ENCODE results near the gene PCSK7.

PCSK7 gene

GRCh38 chr11:117204283-117205080 lies 27.4 kb downstream of the PCSK7 start (continued):
- TF ChIP-seq SETDB1 (IDR thresholded peaks at IDR 0.05; ENCODE audit: insufficient read length, low read length) (no peak), ZBTB6 (tag by site-specific recombination; IDR thresholded peaks at IDR 0.05) (no peak), EGR2 (tag by site-specific recombination; IDR thresholded peaks at IDR 0.05; ENCODE audit: low read depth) (no peak), ZBTB26 (tag by site-specific recombination; optimal IDR thresholded peaks at IDR 0.05) (no peak), ZNF394 (tag by site-specific recombination; IDR thresholded peaks at IDR 0.05; ENCODE audit: borderline replicate concordance) (no peak), ZNF501 (tag by site-specific recombination; IDR thresholded peaks at IDR 0.05) (no peak), RBAK (tag by site-specific recombination; IDR thresholded peaks at IDR 0.05) (no peak), ZXDB (tag by site-specific recombination; IDR thresholded peaks at IDR 0.05) (no peak)

GRCh38 chr11:117203069-117203407 lies 28.8 kb downstream of the PCSK7 start:
- CTCF ChIA-PET, result interaction anchor here (0.6 to 2.0 kb wide), 3 partner anchors 22 to 1993 kb away, joined by 3 to 4 read pairs (median 3); partner anchors contain the start of gene PCSK7
- Histone ChIP-seq H3K9me3 (ENCODE audit: control insufficient read depth, insufficient read depth, low read depth, low read length) (no peaks in the 10 kb centered on the region), H3K4me1 (ENCODE audit: control insufficient read depth, insufficient read depth, low read length) (no peaks in the 10 kb centered on the region), H3K27ac (ENCODE audit: extremely low read depth, low read depth, low read length) (no peak overlapping the region), H3K36me3 (ENCODE audit: control insufficient read depth in 2 of 2, insufficient read depth in 1 of 2, low read length in 2 of 2) (peaks cover 0 to 20% of the 10 kb centered on the region in 2 experiments; a peak in 1 of 3 replicates), H3K4me3 (ENCODE audit: low read depth, low read length) (no peak overlapping the region)
- TF ChIP-seq KLF10 (tag by site-specific recombination; IDR thresholded peaks at IDR 0.05) (no peak), ZNF830 (tag by site-specific recombination; IDR thresholded peaks at IDR 0.05; ENCODE audit: low read depth) (no peak), ZBTB26 (tag by site-specific recombination; optimal IDR thresholded peaks at IDR 0.05) (no peak), ZBTB17 (tag by site-specific recombination; IDR thresholded peaks at IDR 0.05) (no peak), YY2 (tag by site-specific recombination; IDR thresholded peaks at IDR 0.05) (no peak), ZNF664 (tag by site-specific recombination; IDR thresholded peaks at IDR 0.05) (no peak), ZNF10 (tag by site-specific recombination; IDR thresholded peaks at IDR 0.05) (no peak)
- TF ChIP-seq, protein P1, sequence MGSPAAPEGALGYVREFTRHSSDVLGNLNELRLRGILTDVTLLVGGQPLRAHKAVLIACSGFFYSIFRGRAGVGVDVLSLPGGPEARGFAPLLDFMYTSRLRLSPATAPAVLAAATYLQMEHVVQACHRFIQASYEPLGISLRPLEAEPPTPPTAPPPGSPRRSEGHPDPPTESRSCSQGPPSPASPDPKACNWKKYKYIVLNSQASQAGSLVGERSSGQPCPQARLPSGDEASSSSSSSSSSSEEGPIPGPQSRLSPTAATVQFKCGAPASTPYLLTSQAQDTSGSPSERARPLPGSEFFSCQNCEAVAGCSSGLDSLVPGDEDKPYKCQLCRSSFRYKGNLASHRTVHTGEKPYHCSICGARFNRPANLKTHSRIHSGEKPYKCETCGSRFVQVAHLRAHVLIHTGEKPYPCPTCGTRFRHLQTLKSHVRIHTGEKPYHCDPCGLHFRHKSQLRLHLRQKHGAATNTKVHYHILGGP (tag by site-specific recombination; IDR thresholded peaks at IDR 0.05), result no peak
- TF ChIP-seq, protein P2, sequence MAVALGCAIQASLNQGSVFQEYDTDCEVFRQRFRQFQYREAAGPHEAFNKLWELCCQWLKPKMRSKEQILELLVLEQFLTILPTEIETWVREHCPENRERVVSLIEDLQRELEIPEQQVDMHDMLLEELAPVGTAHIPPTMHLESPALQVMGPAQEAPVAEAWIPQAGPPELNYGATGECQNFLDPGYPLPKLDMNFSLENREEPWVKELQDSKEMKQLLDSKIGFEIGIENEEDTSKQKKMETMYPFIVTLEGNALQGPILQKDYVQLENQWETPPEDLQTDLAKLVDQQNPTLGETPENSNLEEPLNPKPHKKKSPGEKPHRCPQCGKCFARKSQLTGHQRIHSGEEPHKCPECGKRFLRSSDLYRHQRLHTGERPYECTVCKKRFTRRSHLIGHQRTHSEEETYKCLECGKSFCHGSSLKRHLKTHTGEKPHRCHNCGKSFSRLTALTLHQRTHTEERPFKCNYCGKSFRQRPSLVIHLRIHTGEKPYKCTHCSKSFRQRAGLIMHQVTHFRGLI (tag by site-specific recombination; IDR thresholded peaks at IDR 0.05), result no peak
- POLR2A ChIA-PET, result interaction anchor here (1.1 to 1.5 kb wide), 3 partner anchors 17 to 24 kb away, joined by 3 read pairs; no protein-coding TSS in a partner anchor

Measured in HEK293 (cell line).